GM15510 (cell line): ENCODE results near the gene CORIN.

Experiments used
- POLR2A ChIP-seq: IDR thresholded peaks from 3 replicates; pipeline ENCODE4 v1.6.1; 2011; ENCODE audit warnings: borderline replicate concordance; ENCODE audit not compliant: insufficient read length; ENCODE audit errors: extremely low read depth

CORIN gene

DNA sequence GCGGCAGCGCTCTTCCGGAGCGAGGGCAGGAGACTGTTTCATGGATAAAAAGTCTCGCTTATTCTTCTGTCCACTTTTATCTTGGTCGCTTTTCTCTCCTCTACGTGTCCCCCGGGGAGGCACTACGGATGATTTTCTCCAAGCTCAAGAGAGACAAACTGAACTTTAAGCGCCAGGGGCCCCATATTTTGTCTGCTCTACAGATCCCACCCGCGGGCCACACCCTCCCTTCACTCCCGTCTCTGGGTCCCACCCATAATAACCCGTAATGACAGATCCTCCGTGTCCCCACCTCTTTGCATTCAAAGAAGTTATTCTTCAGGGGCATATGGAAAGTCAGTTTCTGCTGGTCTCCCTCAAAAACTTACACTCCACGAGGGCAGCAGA lies at the start of gene CORIN:
Gene CORIN, minus strand, starts transcription at position 160 of the 387 bp plus-strand sequence. Its CDS starts 118 bp downstream, at position 42.
- TF ChIP-seq POLR2A, result no peak

DNA sequence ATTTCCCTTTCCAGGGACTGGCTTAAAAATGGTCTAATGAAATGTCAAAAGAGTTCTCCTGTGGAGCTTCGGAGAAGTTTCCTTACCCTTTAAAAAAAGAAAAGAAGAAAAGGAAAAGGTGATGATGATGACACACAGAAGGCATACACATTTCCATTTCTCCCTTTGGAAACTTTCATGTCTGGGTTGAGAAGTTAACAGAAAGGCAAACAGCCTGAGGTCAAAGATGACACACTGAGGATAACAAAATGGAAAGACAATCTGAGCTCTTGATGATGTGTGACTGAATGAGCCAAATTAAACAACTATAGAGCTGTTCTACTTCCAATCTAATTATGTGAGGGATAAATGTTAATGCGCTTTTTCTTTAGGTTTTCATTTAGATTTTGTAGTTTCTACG lies 44.4 kb upstream of the CORIN start:
- TF ChIP-seq POLR2A, result no peak

DNA sequence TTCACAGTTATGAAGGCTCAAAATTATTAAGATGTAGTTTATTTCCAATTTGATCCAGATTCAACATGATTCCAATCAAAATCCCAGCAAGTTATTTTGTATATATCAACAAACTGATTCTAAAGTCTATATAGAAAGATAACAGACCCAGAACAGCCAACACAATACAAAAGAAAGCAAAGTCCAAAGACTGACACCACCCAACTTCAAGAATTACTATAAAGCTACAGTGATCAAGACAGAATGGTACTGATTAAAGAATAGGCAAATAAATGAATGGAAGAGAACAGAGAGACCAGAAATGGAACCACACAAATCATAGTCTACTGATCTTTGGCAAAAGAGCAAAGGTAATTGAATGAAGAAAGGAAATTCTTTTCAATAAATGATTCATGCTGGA lies 41.6 kb upstream of the CORIN start:
- TF ChIP-seq POLR2A, result no peak

- TF ChIP-seq POLR2A, result no peak
These were observed 39.1 kb upstream of the CORIN start for GRCh38 chr4:47876784-47877546.

DNA sequence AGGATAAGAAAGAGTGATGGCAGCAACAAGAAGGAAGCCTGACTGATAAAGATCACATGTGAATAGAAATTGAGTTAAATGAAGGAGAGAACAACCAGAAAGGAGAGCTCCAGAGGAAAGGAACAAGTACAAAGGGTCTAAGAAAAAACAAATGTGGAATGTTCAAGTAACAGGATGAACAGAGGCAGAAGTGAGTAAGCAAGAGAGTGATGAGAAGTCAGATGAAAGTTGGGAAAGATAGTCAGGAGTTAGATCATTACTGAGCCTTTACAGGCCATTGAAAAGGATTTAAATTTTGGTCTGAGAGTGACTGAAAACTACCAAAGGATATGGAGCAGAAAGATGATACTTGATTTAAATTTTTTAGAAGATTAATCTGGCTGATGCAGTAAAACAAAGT lies 38.4 kb upstream of the CORIN start:
- TF ChIP-seq POLR2A, result no peak

DNA sequence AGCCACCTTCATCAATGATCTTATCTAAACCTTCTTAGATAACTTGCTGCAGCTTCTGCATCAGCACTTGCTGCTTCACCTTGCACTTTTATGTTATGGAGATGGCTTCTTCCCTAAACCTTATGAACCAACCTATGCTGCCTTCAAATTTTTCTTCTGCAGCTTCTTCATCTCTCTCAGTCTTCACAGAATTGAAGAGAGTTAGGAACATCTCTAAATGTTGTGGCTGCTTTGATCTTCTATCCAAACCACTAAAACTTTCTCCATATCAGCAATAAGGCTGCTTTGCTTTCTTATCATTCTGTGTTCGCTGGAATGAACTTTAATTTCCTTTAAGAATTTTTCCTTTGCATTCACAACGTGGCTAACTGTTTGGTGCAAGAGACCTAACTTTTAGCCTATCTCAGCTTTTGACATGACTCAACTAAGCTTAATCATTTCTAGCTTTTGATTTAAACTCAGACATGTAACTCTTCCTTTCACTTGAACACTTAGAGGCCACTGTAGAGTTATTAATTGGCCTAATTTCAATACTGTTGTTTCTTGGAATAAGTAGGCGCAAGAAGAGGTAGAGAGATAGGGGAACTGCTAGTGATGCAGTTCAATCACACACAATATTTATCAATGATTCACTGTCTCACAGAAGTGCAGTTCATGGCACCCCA lies 36.1 kb upstream of the CORIN start:
- TF ChIP-seq POLR2A, result no peak

GRCh38 chr4:47863486-47863885 lies 25.6 kb upstream of the CORIN start:
- TF ChIP-seq POLR2A, result no peak

DNA sequence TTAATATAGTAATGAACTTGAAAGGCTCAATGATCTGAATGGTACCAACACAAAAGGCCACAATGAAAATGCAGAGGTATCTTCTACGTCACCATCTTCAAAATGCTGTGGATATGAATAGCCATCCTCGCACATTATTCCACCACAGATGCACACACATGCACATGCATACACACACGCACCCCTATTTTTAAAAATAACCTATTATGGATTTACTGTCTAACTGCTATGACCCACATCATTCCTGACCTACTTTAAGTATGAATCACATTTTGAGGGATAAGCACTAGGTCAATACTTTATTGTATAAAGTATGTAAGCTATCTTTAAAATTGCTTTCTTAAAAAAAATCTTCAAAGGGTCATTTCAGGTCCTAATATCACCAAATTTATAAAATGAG lies 24.4 kb upstream of the CORIN start:
- TF ChIP-seq POLR2A, result no peak

- no peak for TF ChIP-seq POLR2A
These were observed 22.4 kb upstream of the CORIN start for GRCh38 chr4:47860305-47860704.

DNA sequence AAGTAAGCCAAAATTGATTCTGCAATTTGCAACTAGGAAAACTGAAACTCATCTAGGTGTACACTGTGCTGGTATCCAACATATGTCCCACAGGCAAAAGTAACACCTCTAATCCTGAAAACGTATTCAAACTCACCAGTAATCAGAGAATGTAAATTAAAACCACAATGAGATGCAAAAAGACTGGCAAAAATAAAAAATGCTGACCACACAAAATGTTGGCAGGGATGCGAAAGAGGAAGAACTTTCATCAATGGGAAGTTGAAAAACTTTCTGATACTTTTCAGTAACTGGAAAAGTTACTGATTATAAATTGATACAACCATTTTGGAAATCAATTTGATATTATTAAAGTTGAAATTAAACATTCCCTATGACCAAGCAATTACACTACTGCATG lies 20.1 kb upstream of the CORIN start:
- no peak for TF ChIP-seq POLR2A

- TF ChIP-seq POLR2A, result no peak
These were observed 18.8 kb upstream of the CORIN start for GRCh38 chr4:47856713-47857112.

DNA sequence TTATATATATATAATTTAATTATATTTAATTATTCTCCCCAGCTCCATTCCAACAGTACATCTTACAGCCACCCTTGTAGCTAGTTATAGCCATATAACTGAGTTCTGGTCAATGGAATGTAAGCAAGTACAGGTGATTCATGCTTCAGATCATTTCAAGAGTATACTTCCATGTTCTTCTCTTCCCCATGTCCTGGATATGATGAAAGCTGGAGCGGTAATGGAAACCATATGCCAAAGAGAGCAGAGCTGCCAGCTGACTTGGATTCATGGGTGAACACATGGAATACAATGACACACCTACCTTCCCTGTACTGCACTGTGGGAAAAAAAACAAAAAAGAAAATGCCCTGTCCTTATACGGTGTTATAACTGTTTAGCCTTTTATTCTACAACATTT lies 17.5 kb upstream of the CORIN start:
- TF ChIP-seq POLR2A, result no peak

GRCh38 chr4:47852136-47852535 lies 14.3 kb upstream of the CORIN start:
- no peak for TF ChIP-seq POLR2A

DNA sequence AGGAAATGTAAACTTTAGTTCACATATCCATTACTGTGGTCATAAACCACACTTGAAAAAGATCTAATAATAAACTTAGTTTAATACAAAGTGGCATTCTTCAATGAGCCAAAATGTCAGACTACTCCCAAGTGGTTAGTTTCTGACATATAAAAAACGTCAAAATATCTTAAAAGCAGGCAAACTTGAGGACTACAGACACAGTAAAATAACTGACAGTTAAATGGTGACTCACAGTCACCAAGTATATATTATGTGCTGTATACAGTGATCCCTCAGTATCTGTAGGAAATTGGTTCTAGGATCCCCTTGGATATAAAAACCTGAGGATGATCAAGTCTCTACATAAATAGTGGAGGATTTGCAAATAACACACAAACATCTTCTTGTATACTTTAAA lies 11.6 kb upstream of the CORIN start:
- TF ChIP-seq POLR2A, result no peak

DNA sequence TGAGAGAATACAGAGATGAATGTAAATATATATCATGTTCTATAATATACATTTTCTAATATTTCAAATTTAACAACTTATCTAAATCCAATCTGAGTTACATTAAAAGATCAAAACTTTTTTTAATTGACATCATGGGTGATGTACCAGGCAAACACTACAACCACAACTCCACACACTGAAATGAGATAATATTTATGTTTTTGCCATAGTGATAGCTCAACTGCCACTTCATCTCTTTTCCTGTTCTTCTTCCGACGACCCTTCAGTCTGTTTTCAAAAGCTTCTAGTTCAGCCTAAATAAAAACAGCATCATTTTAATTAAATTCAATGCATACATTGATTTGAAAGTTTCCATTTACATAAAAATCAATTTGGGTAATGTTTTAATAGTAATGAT lies 10.2 kb upstream of the CORIN start:
- no peak for TF ChIP-seq POLR2A

DNA sequence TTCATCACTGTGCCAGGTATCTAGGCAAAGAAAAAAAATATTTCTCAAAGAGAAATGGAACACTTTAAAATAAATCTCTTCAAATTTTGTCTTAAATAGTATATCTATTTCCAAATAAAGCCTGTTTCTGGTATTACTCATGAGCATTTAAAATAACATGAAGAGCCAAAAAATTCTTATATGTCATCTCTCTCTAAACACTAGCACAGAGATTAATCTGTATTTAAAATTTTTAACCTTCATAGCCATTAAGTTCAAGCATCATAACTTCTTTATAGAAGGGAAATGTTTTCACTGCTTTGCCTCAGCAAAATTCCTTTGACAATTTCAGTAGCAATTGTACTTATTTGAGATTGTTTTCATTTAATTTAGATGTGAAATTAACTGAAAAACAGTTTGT lies 5.1 kb upstream of the CORIN start:
- TF ChIP-seq POLR2A, result no peak
